HG02943 (cell line): ENCODE data around the gene TMEM79.
"Not testable (repeated sequence)": the region's sequence is repeated elsewhere in the genome, so short reads cannot be mapped to it uniquely, and the experiment has no call there.

Experiments
- ATAC-seq: cut with Tn5 transposase; IDR thresholded peaks from one replicate; pipeline ENCODE4 v1.9.1; 2021; ENCODE audit warnings: mild to moderate bottlenecking, low read depth, moderate library complexity; ENCODE audit not compliant: unreplicated experiment

The TMEM79 gene

DNA sequence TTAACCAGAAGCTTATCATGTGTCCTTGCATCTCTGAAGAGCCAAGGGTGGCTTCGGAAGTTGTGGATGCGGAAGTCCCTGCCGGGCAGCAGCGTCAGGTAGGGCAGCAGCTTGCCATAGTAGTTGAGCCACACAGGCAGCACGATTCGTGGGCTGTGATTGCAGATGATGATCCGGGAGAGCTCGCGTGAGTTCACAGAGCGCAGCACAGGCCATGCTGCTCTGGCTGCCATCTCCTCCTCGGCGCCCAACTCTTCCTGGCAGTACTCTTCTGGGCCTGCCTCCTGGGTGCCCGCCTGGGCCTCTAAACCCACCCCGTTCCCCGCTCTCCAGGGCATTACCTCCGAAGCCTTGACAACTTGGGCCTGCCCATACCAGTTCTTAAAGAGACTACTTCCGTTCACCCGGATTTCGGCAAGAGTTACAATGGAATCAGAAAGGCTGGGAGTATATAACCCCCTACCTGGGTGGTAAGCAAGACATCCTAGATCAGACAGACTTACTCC, 14.8 kb downstream of the TMEM79 start, which contains the start of gene VHLL:
VHLL (minus strand) TSS at position 456 of the 506 bp plus-strand sequence; CDS start at position 338, 118 bp downstream.
- ATAC-seq = no peak

DNA sequence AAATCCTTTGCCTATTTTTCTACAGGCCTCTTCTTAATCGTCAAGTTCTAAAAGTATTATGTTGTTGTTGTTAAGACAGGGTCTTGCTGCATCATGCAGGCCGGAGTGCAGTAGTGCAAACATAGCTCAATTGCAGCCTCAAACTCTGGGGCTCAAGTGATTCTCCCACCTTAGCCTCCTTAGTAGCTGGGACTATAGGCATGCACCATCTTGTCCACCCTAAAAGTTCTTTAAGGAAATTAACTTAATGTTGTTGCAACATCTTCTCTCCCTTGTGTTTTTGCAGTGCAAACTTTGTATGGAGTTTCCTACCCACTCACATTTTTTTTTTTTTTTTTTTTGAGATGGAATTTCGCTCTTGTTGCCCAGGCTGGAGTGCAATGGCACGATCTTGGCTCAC, 19.1 kb downstream of the TMEM79 start:
- ATAC-seq = no peak

DNA sequence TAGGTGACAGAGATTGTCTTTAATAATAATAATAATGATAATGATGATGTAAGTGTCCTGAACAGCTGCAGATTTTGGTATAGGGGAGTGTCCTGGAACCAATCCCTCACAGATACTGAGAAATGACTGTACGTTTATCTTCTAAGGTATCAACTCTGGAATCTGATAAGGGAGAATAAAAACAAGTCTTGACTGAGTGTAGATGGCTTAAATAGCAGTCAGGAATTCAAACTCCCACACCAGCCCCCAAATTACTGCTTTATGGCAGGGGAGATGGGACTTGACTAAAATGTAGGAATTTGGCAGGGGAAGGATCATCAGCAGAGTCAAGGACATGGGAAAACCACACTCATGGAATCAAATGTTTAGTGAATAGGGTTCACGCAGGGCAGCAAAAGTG, 21.1 kb downstream of the TMEM79 start:
- ATAC-seq = no peak

DNA sequence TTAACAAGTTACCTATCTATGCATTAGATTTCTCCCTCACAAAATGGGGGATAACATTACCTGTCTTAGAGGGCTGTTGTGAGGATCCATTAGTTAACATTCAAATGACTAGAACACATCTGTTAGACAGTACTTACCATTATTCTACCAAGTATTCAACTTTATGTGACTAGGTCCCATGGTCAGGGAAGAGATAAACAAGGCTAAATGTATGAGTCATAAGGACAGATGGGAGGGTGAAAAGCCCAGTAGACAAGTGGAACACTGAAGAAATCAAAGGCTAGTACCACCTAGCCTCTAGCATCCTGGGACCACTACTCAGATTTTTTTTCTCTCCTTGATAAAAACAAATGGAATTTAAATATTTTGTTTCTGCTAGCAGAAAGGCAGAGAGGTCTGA, 24.0 kb downstream of the TMEM79 start:
- no peak for ATAC-seq

DNA sequence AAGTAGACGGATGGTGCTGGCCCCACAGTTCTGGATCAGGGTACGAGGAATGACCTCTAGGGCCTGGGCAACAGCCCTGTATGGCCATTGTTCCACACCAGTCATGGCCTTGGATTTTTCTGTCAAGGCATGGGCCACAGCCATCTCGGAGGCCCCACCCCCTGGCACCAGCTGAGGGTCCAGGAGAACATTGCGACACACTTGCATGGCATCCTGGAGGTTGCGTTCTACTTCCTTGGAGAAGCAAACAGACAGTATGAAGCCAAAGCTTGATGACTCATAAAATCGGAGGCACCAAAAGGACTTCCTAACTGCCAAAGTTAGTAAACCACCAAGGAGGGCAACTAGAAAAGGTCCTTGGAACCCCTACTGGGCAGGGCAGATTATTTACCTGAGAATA, 26.8 kb downstream of the TMEM79 start:
- ATAC-seq = no peak

DNA sequence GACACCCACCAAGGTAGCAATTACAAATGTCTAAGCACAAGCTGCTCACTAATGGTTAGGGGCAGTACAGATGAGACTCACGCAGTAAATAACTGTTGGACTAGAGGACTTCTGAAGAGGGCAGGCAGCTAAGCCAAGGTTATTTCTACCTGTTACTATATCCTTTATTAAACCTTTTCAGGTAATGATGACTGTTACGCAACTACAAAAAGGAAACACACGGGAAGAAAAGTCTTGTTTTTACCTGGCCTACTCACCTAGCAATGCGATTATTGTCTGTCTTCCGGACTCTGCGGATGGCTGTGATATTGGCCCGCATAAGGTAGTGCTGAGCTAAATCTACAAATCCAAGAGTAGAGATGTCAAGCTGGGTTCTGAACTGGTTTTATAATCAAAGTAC, 32.8 kb downstream of the TMEM79 start:
- ATAC-seq = no peak

- ATAC-seq = no peak
Observed at GRCh38 chr1:156319664-156320063, 35.5 kb downstream of the TMEM79 start.

DNA sequence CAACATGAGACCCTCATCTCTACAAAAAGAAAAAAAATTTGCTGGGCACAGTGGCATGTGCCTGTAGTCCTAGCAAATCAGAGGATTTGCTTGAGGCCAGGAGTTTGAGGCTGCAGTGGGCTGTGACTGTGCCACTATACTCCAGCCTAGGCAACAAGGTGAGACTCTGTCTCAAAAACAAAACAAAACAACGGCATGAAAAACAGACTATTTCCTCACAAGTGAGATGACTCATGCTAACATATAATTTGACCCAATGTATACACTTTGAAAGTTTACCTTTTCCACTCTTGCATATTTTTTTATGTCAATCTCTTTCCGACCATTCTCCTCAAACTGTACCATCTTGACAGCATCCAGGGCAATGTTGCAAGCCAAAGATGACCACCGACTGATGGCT, 36.4 kb downstream of the TMEM79 start:
- no peak for ATAC-seq

- ATAC-seq = not testable (repeated sequence)
Observed at GRCh38 chr1:156323179-156323578, 39.1 kb downstream of the TMEM79 start.

DNA sequence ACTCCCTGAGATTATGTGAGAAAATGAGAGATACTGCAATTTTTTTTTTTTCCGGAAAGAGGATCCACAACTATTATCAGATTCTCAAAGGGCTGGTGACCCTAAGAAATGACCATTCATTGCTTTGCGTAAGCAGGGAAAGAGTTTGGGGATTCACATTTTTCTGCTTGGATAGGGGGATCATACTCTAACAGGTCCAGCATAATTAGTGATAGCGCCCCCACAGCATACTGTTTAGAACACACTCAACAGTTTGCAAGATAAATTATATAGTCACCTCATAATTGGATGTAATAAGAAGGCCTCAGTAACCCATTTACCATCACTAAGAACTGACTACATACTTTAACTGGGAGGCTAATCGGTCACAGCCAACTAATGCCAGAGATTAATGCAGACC, 52.1 kb downstream of the TMEM79 start:
- no peak for ATAC-seq

- ATAC-seq = no peak
Observed at GRCh38 chr1:156337052-156337887, 53.1 kb downstream of the TMEM79 start.

GRCh38 chr1:156337888-156338179, 53.7 kb downstream of the TMEM79 start:
- ATAC-seq = peak; percentile 27

GRCh38 chr1:156338180-156338976, 54.3 kb downstream of the TMEM79 start, which contains the start of the genes CCT3 and TSACC:
Gene CCT3 (minus strand): TSS chr1:156338292. CDS start chr1:156338184, 108 bp downstream.
Gene TSACC (plus strand): TSS chr1:156338526. CDS start chr1:156339758, 1,232 bp downstream.
- peak; percentile 97 for ATAC-seq
